HepG2 (cell line): ENCODE data around the gene ACE. TPM values are rescaled to one million over a fixed set of nuclear protein-coding genes. Genes with fewer than 3 reads are reported as not detected.

Experiments used
- ARID5B ChIP-seq: IDR thresholded peaks from 2 replicates; pipeline ENCODE4 v1.4.0; 2020; ENCODE audit warnings: mild to moderate bottlenecking, missing genetic modification reagents
- ELK4 ChIP-seq: sonication (generic); formaldehyde crosslinking; IDR thresholded peaks from 2 replicates; pipeline ENCODE4 v1.9.0; 2021; ENCODE audit warnings: missing genetic modification reagents, borderline replicate concordance
- GATAD2A ChIP-seq: IDR thresholded peaks from 2 replicates; pipeline ENCODE4 v1.6.1; 2016
- HNRNPUL1 ChIP-seq: fragments of 200-400 bp; formaldehyde crosslinking; IDR thresholded peaks from 2 replicates; pipeline ENCODE4 v1.6.1; 2017; ENCODE audit warnings: low read depth, mild to moderate bottlenecking, low read length, moderate library complexity
- KDM2A ChIP-seq: sonication (generic); formaldehyde crosslinking; IDR thresholded peaks from 2 replicates; pipeline ENCODE4 v1.4.0; 2020; ENCODE audit warnings: low read depth, missing genetic modification reagents, borderline replicate concordance
- NFAT5 ChIP-seq: sonication (generic); formaldehyde crosslinking; IDR thresholded peaks from 2 replicates; pipeline ENCODE4 v1.4.0; 2020; ENCODE audit warnings: missing genetic modification reagents
- TBX2 ChIP-seq: sonication (generic); formaldehyde crosslinking; IDR thresholded peaks from 2 replicates; pipeline ENCODE4 v1.5.0; 2020; ENCODE audit warnings: missing genetic modification reagents, mild to moderate bottlenecking, borderline replicate concordance
- ZNF609 ChIP-seq: sonication (generic); formaldehyde crosslinking; IDR thresholded peaks from 2 replicates; pipeline ENCODE4 v1.4.0; 2020; ENCODE audit warnings: mild to moderate bottlenecking, missing genetic modification reagents, borderline replicate concordance
- ZNF800 ChIP-seq: sonication (generic); formaldehyde crosslinking; IDR thresholded peaks from 2 replicates; pipeline ENCODE4 v1.4.0; 2020; ENCODE audit warnings: missing genetic modification reagents
- polyA plus RNA-seq, 8 experiments: library from polyadenylated mRNA; depleted of rRNA in 3 of 8; stranded (reverse) in 7 of 8; unstranded in 1 of 8; fragments of >200 nt; fragmentation: Illumina TruSeq in 4 of 8; extraction: Trizol in 4 of 8; gene quantifications; 2 replicates each; pipeline versions ENCODE4 v1.2.1 to v1.2.3, GENCODE V29; 2011 to 2016; ENCODE audit warnings: low read depth in 4 of 8, missing spikeins in 1 of 8, mixed read lengths in 1 of 8; ENCODE audit not compliant: insufficient read depth in 1 of 8
- total RNA-seq, 5 experiments: library from RNA; depleted of rRNA; stranded (reverse); fragments of >200 nt; fragmentation: Illumina TruSeq; extraction: Trizol; gene quantifications; 2 replicates each; pipeline ENCODE4 v1.2.3, GENCODE V29; 2016; ENCODE audit warnings: low read depth in 1 of 5

ACE gene
- total and polyA plus RNA-seq, 2 of the 13 experiments (the other 11 are each of a cell fraction or from before 2014, with no cell fraction given), result 0.08 to 0.13 TPM

GRCh38 chr17:63516910-63517824 lies 40.3 kb downstream of the ACE start (continued):
- peak; percentile 72 for TF ChIP-seq ARID5B (CRISPR knock-in tag)
- no peak for TF ChIP-seq HNRNPUL1
- TF ChIP-seq ZNF609, result peak; percentile 65; the same call in 1 of the 2 replicates
- TF ChIP-seq GATAD2A (CRISPR knock-in tag), result no peak; the same call in 1 of the 2 replicates
- TF ChIP-seq ZNF800, result peak; percentile 81; the same call in 1 of the 2 replicates
- no peak for TF ChIP-seq ELK4
- TF ChIP-seq KDM2A (CRISPR knock-in tag), result 0 out of 2 replicates have a peak, but pooled peaks have one; percentile 34
- TF ChIP-seq TBX2 (CRISPR knock-in tag), result peak; percentile 59; the same call in 1 of the 2 replicates
- TF ChIP-seq NFAT5 (CRISPR knock-in tag), result no peak
